HCT116 (cell line): ENCODE measurements around the gene H6PD. TPM values are rescaled to one million over a fixed set of nuclear protein-coding genes. Genes with fewer than 3 reads are reported as not detected.

Source experiments
- ATAC-seq: fragments of 200-7000 bp; cut with Tn5 transposase; 2 replicates; pipeline ENCODE4 v1.9.1; 2020; ENCODE audit warnings: mild to moderate bottlenecking, moderate library complexity
- BruUV-seq: library from RNA; stranded (reverse); fragments of 400-500 nt; replicated peaks from 2 replicates; lab custom pipeline; 2021; lab: Mats Ljungman, UMichigan
- CTCF ChIA-PET: fragments of 300-600 bp; sonication (Branson Sonifier 250); formaldehyde crosslinking; loops from one replicate; lab custom pipeline; 2021; ENCODE audit warnings: antibody characterized with exemption; lab: Charles Lee
- POLR2A ChIA-PET: fragments of 300-600, 350-600 bp; sonication (Branson Sonifier 250); formaldehyde crosslinking; loops from one replicate; lab custom pipeline; 2021; ENCODE audit warnings: antibody characterized with exemption; lab: Charles Lee
- RAD21 ChIA-PET, 2 experiments: fragments of 300-600 bp; sonication (Branson Sonifier 250); formaldehyde crosslinking; loops; one replicate each; lab custom pipeline; 2023; ENCODE audit warnings: low total read pairs in 2 of 2; ENCODE audit not compliant: uncharacterized antibody in 2 of 2, unreplicated experiment in 2 of 2, low non-redundant PET in 1 of 2; lab: Charles Lee
- DNase-seq: peaks from one replicate; pipeline ENCODE4 v3.0.0-alpha.2; 2010; ENCODE audit warnings: low read depth, low spot score
- H2AFZ ChIP-seq: fragments of 200-600 bp; shearing (Covaris generic), sonication (generic); 2 replicates; pipeline ENCODE4 v1.6.1; 2017; ENCODE audit warnings: low read depth, mixed run types, mixed read lengths, antibody characterized with exemption, low read length; ENCODE audit not compliant: poor library complexity, severe bottlenecking
- H3K27ac ChIP-seq: 2 replicates; pipeline ENCODE4 v1.5.1; 2012; ENCODE audit warnings: low read depth, low read length
- H3K27me3 ChIP-seq: fragments of 200-600 bp; sonication (generic); 2 replicates; pipeline ENCODE4 v1.6.1; 2016; ENCODE audit warnings: mixed run types, low read length, mixed read lengths; ENCODE audit not compliant: insufficient read depth
- H3K36me3 ChIP-seq, 2 experiments: fragments of 200-500 bp in 1 of 2; fragments of 200-600 bp in 1 of 2; sonication (Bioruptor generic) in 1 of 2; sonication (generic) in 1 of 2; 2 replicates each; pipeline versions ENCODE4 v1.5.1 to v1.6.1; 2014 to 2016; ENCODE audit warnings: low read length in 2 of 2, inconsistent platforms in 1 of 2, mixed read lengths in 1 of 2, mixed run types in 1 of 2; ENCODE audit not compliant: insufficient read depth in 2 of 2, control insufficient read depth in 1 of 2
- H3K4me1 ChIP-seq, 2 experiments: fragments of 200-600 bp in 1 of 2; sonication (generic) in 1 of 2; 2 replicates each; pipeline versions ENCODE4 v1.5.1 to v1.6.1; 2012 to 2017; ENCODE audit warnings: low read length in 2 of 2, inconsistent platforms in 1 of 2, mild to moderate bottlenecking in 1 of 2, mixed read lengths in 1 of 2, mixed run types in 1 of 2, moderate library complexity in 1 of 2; ENCODE audit not compliant: insufficient read depth in 2 of 2, control insufficient read depth in 1 of 2
- H3K4me2 ChIP-seq: fragments of 200-600 bp; sonication (generic); 2 replicates; pipeline ENCODE4 v1.6.1; 2017; ENCODE audit warnings: mixed run types, low read length, mixed read lengths
- H3K4me3 ChIP-seq, 2 experiments: fragments of 200-600 bp in 1 of 2; sonication (generic) in 1 of 2; replicated peaks in 1 of 2; 2 replicates each; pipeline ENCODE4 v1.5.1; 2011 to 2016; ENCODE audit warnings: low read length in 2 of 2, control low read depth in 1 of 2, low read depth in 1 of 2, mild to moderate bottlenecking in 1 of 2, mixed read lengths in 1 of 2, mixed run types in 1 of 2
- H3K79me2 ChIP-seq: fragments of 200-600 bp; sonication (generic); 2 replicates; pipeline ENCODE4 v1.6.1; 2017; ENCODE audit warnings: mild to moderate bottlenecking, mixed run types, low read length, moderate library complexity, mixed read lengths; ENCODE audit not compliant: insufficient read depth
- H3K9ac ChIP-seq: fragments of 200-600 bp; sonication (generic); 2 replicates; pipeline ENCODE4 v1.6.1; 2016; ENCODE audit warnings: low read length, mixed read lengths
- H3K9me2 ChIP-seq: fragments of 200-600 bp; sonication (generic), shearing (Covaris generic); 2 replicates; pipeline ENCODE4 v1.6.1; 2017; ENCODE audit warnings: mixed run types, mild to moderate bottlenecking, moderate library complexity; ENCODE audit not compliant: insufficient read depth
- H3K9me3 ChIP-seq, 2 experiments: fragments of 200-500 bp in 1 of 2; fragments of 200-600 bp in 1 of 2; sonication (Bioruptor generic) in 1 of 2; sonication (generic) in 1 of 2; 2 replicates each; pipeline ENCODE4 v1.6.1; 2014 to 2017; ENCODE audit warnings: low read length in 2 of 2, mixed read lengths in 2 of 2, inconsistent platforms in 1 of 2, low read depth in 1 of 2, mild to moderate bottlenecking in 1 of 2, mixed run types in 1 of 2, moderate library complexity in 1 of 2; ENCODE audit not compliant: control insufficient read depth in 1 of 2, insufficient read depth in 1 of 2
- H4K20me1 ChIP-seq: fragments of 200-600 bp; sonication (generic), shearing (Covaris generic); 2 replicates; pipeline ENCODE4 v1.6.1; 2017; ENCODE audit warnings: mixed run types, mild to moderate bottlenecking, moderate library complexity; ENCODE audit not compliant: insufficient read depth
- ATF3 ChIP-seq: IDR thresholded peaks from 2 replicates; pipeline ENCODE4 v1.6.1; 2012
- CBX3 ChIP-seq: IDR thresholded peaks from 2 replicates; pipeline ENCODE4 v1.6.1; 2012; ENCODE audit warnings: low read depth
- CEBPB ChIP-seq: IDR thresholded peaks from 2 replicates; pipeline ENCODE4 v1.6.1; 2012; ENCODE audit warnings: low read depth
- CTCF ChIP-seq, 3 experiments: fragments of 200-600 bp in 1 of 3; sonication (generic) in 1 of 3; IDR thresholded peaks in 2 of 3; conservative IDR thresholded peaks in 1 of 3; 2 replicates each; pipeline ENCODE4 v1.5.1; 2012 to 2017; ENCODE audit warnings: low read depth in 2 of 3, low read length in 2 of 3, antibody characterized with exemption in 1 of 3, borderline replicate concordance in 1 of 3, control low read depth in 1 of 3, mild to moderate bottlenecking in 1 of 3, mixed read lengths in 1 of 3, mixed run types in 1 of 3, moderate library complexity in 1 of 3; ENCODE audit not compliant: insufficient read depth in 1 of 3
- EGR1 ChIP-seq: IDR thresholded peaks from 2 replicates; pipeline ENCODE4 v1.6.1; 2012; ENCODE audit warnings: low read depth
- ELF1 ChIP-seq: IDR thresholded peaks from 2 replicates; pipeline ENCODE4 v1.6.1; 2012; ENCODE audit warnings: low read depth, borderline replicate concordance
- EZH2 ChIP-seq: fragments of 200-600 bp; sonication (generic); IDR thresholded peaks from 2 replicates; pipeline ENCODE4 v1.6.1; 2017; ENCODE audit warnings: antibody characterized with exemption, mixed run types
- EZH2phosphoT487 ChIP-seq: fragments of 200-600 bp; IDR thresholded peaks from 2 replicates; pipeline ENCODE4 v1.6.1; 2018; ENCODE audit warnings: antibody characterized with exemption, borderline replicate concordance
- MAX ChIP-seq: IDR thresholded peaks from 2 replicates; pipeline ENCODE4 v1.6.1; 2012
- POLR2A ChIP-seq: IDR thresholded peaks from 2 replicates; pipeline ENCODE4 v1.7.0; 2011; ENCODE audit warnings: borderline replicate concordance; ENCODE audit not compliant: insufficient read depth, insufficient read length; ENCODE audit errors: extremely low read depth
- POLR2AphosphoS5 ChIP-seq: IDR thresholded peaks from 2 replicates; pipeline ENCODE4 v1.6.1; 2011; ENCODE audit warnings: mild to moderate bottlenecking, low read depth, low read length, moderate library complexity
- RAD21 ChIP-seq: IDR thresholded peaks from 2 replicates; pipeline ENCODE4 v1.6.1; 2012; ENCODE audit warnings: low read depth, mild to moderate bottlenecking
- SIN3A ChIP-seq: IDR thresholded peaks from 2 replicates; pipeline ENCODE4 v1.6.1; 2012; ENCODE audit warnings: low read depth
- YY1 ChIP-seq: IDR thresholded peaks from 2 replicates; pipeline ENCODE4 v1.6.1; 2011; ENCODE audit warnings: low read length, low read depth, moderate library complexity, mild to moderate bottlenecking; ENCODE audit not compliant: insufficient replicate concordance; ENCODE audit errors: extremely low read depth
- ZBTB33 ChIP-seq: IDR thresholded peaks from 2 replicates; pipeline ENCODE4 v1.6.1; 2011; ENCODE audit warnings: mild to moderate bottlenecking, low read length, moderate library complexity; ENCODE audit not compliant: insufficient replicate concordance; ENCODE audit errors: extremely low read depth
- intact Hi-C: fragments of 100-400 bp; cut with micrococcal nuclease; formaldehyde crosslinking; loops from 2 replicates; pipeline ENCODE4 v1.10.0; 2022
- total RNA-seq: library from RNA; stranded (reverse); gene quantifications from one replicate; pipeline ENCODE4 v1.2.1, GENCODE V29; 2021; ENCODE audit not compliant: unreplicated experiment

H6PD gene
- total RNA-seq, 1 experiment from 2014 or later, result 16.2 TPM

GRCh38 chr1:9231648-9232332 is 2.8 kb upstream of the H6PD start:
- no peak for TF ChIP-seq POLR2AphosphoS5
- TF ChIP-seq CEBPB, result no peak
- no peak for TF ChIP-seq EZH2
- no peak for TF ChIP-seq EZH2phosphoT487
- TF ChIP-seq ATF3, result no peak
- no peak for TF ChIP-seq ZBTB33
- TF ChIP-seq RAD21, result no peak
- TF ChIP-seq ELF1, result no peak
- no peak for TF ChIP-seq POLR2A
- TF ChIP-seq EGR1, result no peak
- TF ChIP-seq CTCF (IDR thresholded peaks at IDR 0.05 in 2 of 3, conservative IDR thresholded peaks at IDR 0.05 in 1 of 3; ENCODE audit: borderline replicate concordance in 1 of 3, insufficient read depth in 1 of 3, low read depth in 2 of 3, low read length in 2 of 3), result no peak
- no peak for TF ChIP-seq SIN3A
- no peak for TF ChIP-seq CBX3
- no peak for TF ChIP-seq YY1
- no peak for TF ChIP-seq MAX
- RAD21 ChIA-PET, result no interaction called here
- H3K9me3 ChIP-seq, result no peaks in the 10 kb centered on the region
- no peak overlapping the region for H3K9ac ChIP-seq
- CTCF ChIA-PET, result no interaction called here
- no peaks in the 10 kb centered on the region for H3K27me3 ChIP-seq
- ATAC-seq (no peak), DNase-seq (no peak)
- no peaks in the 10 kb centered on the region for H4K20me1 ChIP-seq
- H3K9me2 ChIP-seq, result no peaks in the 10 kb centered on the region
- intact Hi-C loops, result no loop called here
- H2AFZ ChIP-seq, result no peak overlapping the region
- H3K4me3 ChIP-seq, result no peak overlapping the region
- H3K4me2 ChIP-seq, result no peak overlapping the region
- no peaks in the 10 kb centered on the region for H3K79me2 ChIP-seq
- BruUV-seq, result no TSS peak
- peaks cover 5 to 31% of the 10 kb centered on the region in 2 experiments for H3K4me1 ChIP-seq
- no peaks in the 10 kb centered on the region for H3K36me3 ChIP-seq
- POLR2A ChIA-PET, result no interaction called here
- no peak overlapping the region for H3K27ac ChIP-seq
